SK-N-SH (cell line): Measurements from ENCODE around the gene ABCA7.

Source experiments
- EP300 ChIP-seq, 2 experiments: IDR thresholded peaks; 2 replicates each; pipeline versions ENCODE4 v1.4.0 to v1.6.1; 2012; ENCODE audit warnings: borderline replicate concordance in 1 of 2, low read depth in 1 of 2, low read length in 1 of 2
- EZH2phosphoT487 ChIP-seq: fragments of 200-600 bp; sonication (generic); IDR thresholded peaks from 2 replicates; pipeline ENCODE4 v1.6.1; 2017; ENCODE audit warnings: low read depth, mixed run types, mild to moderate bottlenecking, antibody characterized with exemption, moderate library complexity, borderline replicate concordance
- GABPA ChIP-seq: IDR thresholded peaks from 2 replicates; pipeline ENCODE4 v1.4.0; 2012; ENCODE audit warnings: low read depth, mild to moderate bottlenecking
- MXI1 ChIP-seq: IDR thresholded peaks from 2 replicates; pipeline ENCODE4 v1.6.1; 2012; ENCODE audit warnings: mild to moderate bottlenecking, low read depth, low read length, improper control_type of control experiment
- PBX3 ChIP-seq: IDR thresholded peaks from 2 replicates; pipeline ENCODE4; 2012
- POLR2AphosphoS5 ChIP-seq: IDR thresholded peaks from 2 replicates; pipeline ENCODE4 v1.6.1; 2012; ENCODE audit warnings: low read depth, low read length
- RAD21 ChIP-seq: IDR thresholded peaks from 2 replicates; pipeline ENCODE4 v1.6.1; 2012; ENCODE audit warnings: mild to moderate bottlenecking, low read length
- RFX5 ChIP-seq: IDR thresholded peaks from 2 replicates; pipeline ENCODE4 v1.6.1; 2012; ENCODE audit warnings: mild to moderate bottlenecking, improper control_type of control experiment, low read length
- SMC3 ChIP-seq: IDR thresholded peaks from 2 replicates; pipeline ENCODE4 v1.6.1; 2012; ENCODE audit warnings: low read depth, low read length, improper control_type of control experiment
- TF ChIP-seq, protein P1 (sequence below): fragments of 200-600 bp; sonication (generic); IDR thresholded peaks from 2 replicates; pipeline ENCODE4 v1.6.1; 2017; ENCODE audit warnings: antibody characterized with exemption, mild to moderate bottlenecking, moderate library complexity
- TF ChIP-seq, protein P2 (sequence below): IDR thresholded peaks from 2 replicates; pipeline ENCODE4 v1.6.1; 2012; ENCODE audit warnings: mild to moderate bottlenecking, low read depth, low read length, moderate library complexity

DNA sequence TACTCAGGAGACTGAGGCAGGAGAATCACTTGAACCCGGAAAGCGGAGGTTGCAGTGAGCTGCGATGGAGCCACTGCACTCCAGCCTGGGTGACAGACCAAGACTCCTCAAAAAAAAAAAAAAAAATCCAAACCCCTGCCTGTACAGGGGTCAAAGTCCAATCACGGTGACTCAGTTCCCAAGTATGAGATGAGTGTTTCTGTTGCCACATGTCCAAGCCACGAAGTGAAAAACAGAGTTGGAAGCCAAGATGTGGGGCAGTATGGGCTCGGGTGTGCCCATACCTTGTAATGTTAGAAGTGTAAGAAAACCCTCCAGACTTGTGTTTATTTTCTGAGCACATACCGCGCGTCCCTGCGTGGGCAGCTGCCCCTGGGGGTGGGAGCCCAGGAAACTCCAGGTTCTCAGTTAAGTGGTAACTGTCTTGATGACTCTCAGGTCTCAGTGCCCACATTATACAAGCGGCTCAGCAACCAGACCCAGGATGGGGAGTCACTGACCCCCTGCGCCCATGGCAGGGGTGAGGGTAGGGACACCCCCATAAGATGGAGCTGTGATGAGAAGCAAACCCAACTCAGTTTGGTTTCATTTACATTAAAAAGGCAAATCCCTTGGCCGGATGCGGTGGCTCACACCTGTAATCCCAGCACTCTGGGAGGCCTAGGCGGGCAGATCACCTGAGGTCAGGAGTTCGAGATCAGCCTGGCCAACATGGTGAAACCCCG is 62.7 kb downstream of the ABCA7 start:
- TF ChIP-seq, protein P1, sequence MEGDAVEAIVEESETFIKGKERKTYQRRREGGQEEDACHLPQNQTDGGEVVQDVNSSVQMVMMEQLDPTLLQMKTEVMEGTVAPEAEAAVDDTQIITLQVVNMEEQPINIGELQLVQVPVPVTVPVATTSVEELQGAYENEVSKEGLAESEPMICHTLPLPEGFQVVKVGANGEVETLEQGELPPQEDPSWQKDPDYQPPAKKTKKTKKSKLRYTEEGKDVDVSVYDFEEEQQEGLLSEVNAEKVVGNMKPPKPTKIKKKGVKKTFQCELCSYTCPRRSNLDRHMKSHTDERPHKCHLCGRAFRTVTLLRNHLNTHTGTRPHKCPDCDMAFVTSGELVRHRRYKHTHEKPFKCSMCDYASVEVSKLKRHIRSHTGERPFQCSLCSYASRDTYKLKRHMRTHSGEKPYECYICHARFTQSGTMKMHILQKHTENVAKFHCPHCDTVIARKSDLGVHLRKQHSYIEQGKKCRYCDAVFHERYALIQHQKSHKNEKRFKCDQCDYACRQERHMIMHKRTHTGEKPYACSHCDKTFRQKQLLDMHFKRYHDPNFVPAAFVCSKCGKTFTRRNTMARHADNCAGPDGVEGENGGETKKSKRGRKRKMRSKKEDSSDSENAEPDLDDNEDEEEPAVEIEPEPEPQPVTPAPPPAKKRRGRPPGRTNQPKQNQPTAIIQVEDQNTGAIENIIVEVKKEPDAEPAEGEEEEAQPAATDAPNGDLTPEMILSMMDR = no peak
- TF ChIP-seq MXI1 (no peak), EP300 (IDR thresholded peaks at IDR 0.05; ENCODE audit: borderline replicate concordance in 1 of 2, low read depth in 1 of 2, low read length in 1 of 2) (peak in 1 of 2 experiments; percentile 74; a peak in 1 of 4 replicates), RFX5 (no peak), GABPA (no peak), POLR2AphosphoS5 (peak; percentile 54; the same call in 1 of the 2 replicates), EZH2phosphoT487 (no peak), RAD21 (no peak), SMC3 (no peak), PBX3 (peak; percentile 65)
- TF ChIP-seq, protein P2, sequence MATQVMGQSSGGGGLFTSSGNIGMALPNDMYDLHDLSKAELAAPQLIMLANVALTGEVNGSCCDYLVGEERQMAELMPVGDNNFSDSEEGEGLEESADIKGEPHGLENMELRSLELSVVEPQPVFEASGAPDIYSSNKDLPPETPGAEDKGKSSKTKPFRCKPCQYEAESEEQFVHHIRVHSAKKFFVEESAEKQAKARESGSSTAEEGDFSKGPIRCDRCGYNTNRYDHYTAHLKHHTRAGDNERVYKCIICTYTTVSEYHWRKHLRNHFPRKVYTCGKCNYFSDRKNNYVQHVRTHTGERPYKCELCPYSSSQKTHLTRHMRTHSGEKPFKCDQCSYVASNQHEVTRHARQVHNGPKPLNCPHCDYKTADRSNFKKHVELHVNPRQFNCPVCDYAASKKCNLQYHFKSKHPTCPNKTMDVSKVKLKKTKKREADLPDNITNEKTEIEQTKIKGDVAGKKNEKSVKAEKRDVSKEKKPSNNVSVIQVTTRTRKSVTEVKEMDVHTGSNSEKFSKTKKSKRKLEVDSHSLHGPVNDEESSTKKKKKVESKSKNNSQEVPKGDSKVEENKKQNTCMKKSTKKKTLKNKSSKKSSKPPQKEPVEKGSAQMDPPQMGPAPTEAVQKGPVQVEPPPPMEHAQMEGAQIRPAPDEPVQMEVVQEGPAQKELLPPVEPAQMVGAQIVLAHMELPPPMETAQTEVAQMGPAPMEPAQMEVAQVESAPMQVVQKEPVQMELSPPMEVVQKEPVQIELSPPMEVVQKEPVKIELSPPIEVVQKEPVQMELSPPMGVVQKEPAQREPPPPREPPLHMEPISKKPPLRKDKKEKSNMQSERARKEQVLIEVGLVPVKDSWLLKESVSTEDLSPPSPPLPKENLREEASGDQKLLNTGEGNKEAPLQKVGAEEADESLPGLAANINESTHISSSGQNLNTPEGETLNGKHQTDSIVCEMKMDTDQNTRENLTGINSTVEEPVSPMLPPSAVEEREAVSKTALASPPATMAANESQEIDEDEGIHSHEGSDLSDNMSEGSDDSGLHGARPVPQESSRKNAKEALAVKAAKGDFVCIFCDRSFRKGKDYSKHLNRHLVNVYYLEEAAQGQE = peak; percentile 48; the same call in 1 of the 2 replicates
